HepG2 (cell line): ENCODE data around the gene BICRA. TPM values are rescaled to one million over a fixed set of nuclear protein-coding genes. Genes with fewer than 3 reads are reported as not detected.

Experiments
- ATAC-seq: fragments of 200-7000 bp; cut with Tn5 transposase; 3 replicates; pipeline ENCODE4 v1.9.1; 2020; ENCODE audit warnings: mild to moderate bottlenecking, moderate library complexity
- BruUV-seq: library from RNA; stranded (reverse); fragments of 400-500 nt; replicated peaks from 2 replicates; lab custom pipeline; 2021; lab: Mats Ljungman, UMichigan
- CTCF ChIA-PET: fragments of 300-600 bp; formaldehyde crosslinking; extraction: SDS; loops from one replicate; lab custom pipeline; 2021; ENCODE audit warnings: low total read pairs, inconsistent platforms, low intra/inter-chr PET ratio; lab: Yijun Ruan, JAX
- POLR2A ChIA-PET: fragments of 350-600 bp; sonication (Branson Sonifier 250); formaldehyde crosslinking; loops from one replicate; lab custom pipeline; 2020; ENCODE audit warnings: antibody characterized with exemption, inconsistent platforms; lab: Yijun Ruan, JAX
- DNase-seq: peaks from one replicate; pipeline ENCODE4 v3.0.0-alpha.2; 2015; ENCODE audit warnings: low spot score
- FAIRE-seq: peaks from 3 replicates; lab custom pipeline; 2011; peaks lifted over from hg19 to GRCh38; lab: Jason Lieb, UNC
- H2AFZ ChIP-seq: one replicate; pipeline ENCODE4 v1.6.1; 2011; ENCODE audit warnings: low read length, inconsistent platforms
- H3K27ac ChIP-seq: fragments of 300-600 bp; 3 replicates; pipeline ENCODE4 v1.8.0; 2011; ENCODE audit warnings: mixed run types, mild to moderate bottlenecking, mixed read lengths, low read length, inconsistent platforms; ENCODE audit not compliant: insufficient read depth; ENCODE audit errors: extremely low read length
- H3K27me3 ChIP-seq, 2 experiments: fragments of 200-600 bp in 1 of 2; 2 replicates in 1 of 2; 3 replicates in 1 of 2; pipeline versions ENCODE4 v1.6.0 to v1.8.0; 2011; ENCODE audit warnings: low read length in 2 of 2, mild to moderate bottlenecking in 2 of 2, moderate library complexity in 2 of 2, inconsistent platforms in 1 of 2; ENCODE audit not compliant: insufficient read depth in 2 of 2, control insufficient read depth in 1 of 2
- H3K36me3 ChIP-seq, 2 experiments: fragments of 200-600 bp in 1 of 2; replicated peaks in 1 of 2; 2 replicates in 1 of 2; 3 replicates in 1 of 2; pipeline versions ENCODE4 v1.5.1 to v1.8.0; 2011; ENCODE audit warnings: low read length in 2 of 2, inconsistent platforms in 1 of 2; ENCODE audit not compliant: insufficient read depth in 2 of 2, control insufficient read depth in 1 of 2
- H3K4me1 ChIP-seq: 2 replicates; pipeline ENCODE4 v1.5.1; 2012; ENCODE audit warnings: low read length, inconsistent platforms; ENCODE audit not compliant: insufficient read depth
- H3K4me2 ChIP-seq: 2 replicates; pipeline ENCODE4 v1.6.0; 2011; ENCODE audit warnings: low read depth, low read length, inconsistent platforms
- H3K4me3 ChIP-seq, 3 experiments: fragments of 200-600 bp in 1 of 3; sonication (generic), shearing (Covaris generic) in 1 of 3; replicated peaks in 1 of 3; 2 replicates each; pipeline ENCODE4 v1.5.1; 2011 to 2016; ENCODE audit warnings: low read length in 3 of 3, inconsistent platforms in 2 of 3, low read depth in 2 of 3, mild to moderate bottlenecking in 2 of 3, control low read depth in 1 of 3, mixed read lengths in 1 of 3; ENCODE audit not compliant: insufficient read depth in 1 of 3
- H3K79me2 ChIP-seq: one replicate; pipeline ENCODE4 v1.6.1; 2011; ENCODE audit warnings: low read length, inconsistent platforms; ENCODE audit not compliant: insufficient read depth
- H3K9ac ChIP-seq: 2 replicates; pipeline ENCODE4 v1.6.0; 2011; ENCODE audit warnings: mild to moderate bottlenecking, low read depth, low read length, inconsistent platforms; ENCODE audit not compliant: insufficient read depth
- H3K9me3 ChIP-seq: 2 replicates; pipeline ENCODE4 v1.5.1; 2012; ENCODE audit warnings: mild to moderate bottlenecking, low read length
- H4K20me1 ChIP-seq: 2 replicates; pipeline ENCODE4 v1.6.0; 2011; ENCODE audit warnings: inconsistent platforms, mild to moderate bottlenecking, low read length, moderate library complexity; ENCODE audit not compliant: insufficient read depth
- ARID5B ChIP-seq: IDR thresholded peaks from 2 replicates; pipeline ENCODE4 v1.4.0; 2020; ENCODE audit warnings: mild to moderate bottlenecking, missing genetic modification reagents
- BHLHE40 ChIP-seq: IDR thresholded peaks from 2 replicates; pipeline ENCODE4 v1.6.1; 2011; ENCODE audit warnings: low read length, improper control_type of control experiment
- GPBP1L1 ChIP-seq: sonication (generic); formaldehyde crosslinking; IDR thresholded peaks from 2 replicates; pipeline ENCODE4 v1.5.0; 2020; ENCODE audit warnings: mild to moderate bottlenecking, missing genetic modification reagents
- LRRFIP1 ChIP-seq: sonication (generic); formaldehyde crosslinking; conservative IDR thresholded peaks from 2 replicates; pipeline ENCODE4 v1.4.0; 2020; ENCODE audit warnings: missing genetic modification reagents
- NCOR1 ChIP-seq: fragments of 200-600 bp; sonication (generic); IDR thresholded peaks from 2 replicates; pipeline ENCODE4 v1.7.0; 2017; ENCODE audit warnings: antibody characterized with exemption, low read length, borderline replicate concordance
- PATZ1 ChIP-seq: sonication (generic); formaldehyde crosslinking; IDR thresholded peaks from 2 replicates; pipeline ENCODE4 v1.4.0; 2020; ENCODE audit warnings: missing genetic modification reagents
- PLSCR1 ChIP-seq: sonication (generic); formaldehyde crosslinking; IDR thresholded peaks from 2 replicates; pipeline ENCODE4 v1.5.0; 2020; ENCODE audit warnings: missing genetic modification reagents, mild to moderate bottlenecking, borderline replicate concordance
- SRY ChIP-seq: sonication (generic); formaldehyde crosslinking; IDR thresholded peaks from 2 replicates; pipeline ENCODE4 v1.8.0; 2022; ENCODE audit warnings: mild to moderate bottlenecking, missing genetic modification reagents
- TBX3 ChIP-seq: fragments of 450-650 bp; IDR thresholded peaks from 2 replicates; pipeline ENCODE4 v1.6.1; 2017; ENCODE audit warnings: antibody characterized with exemption, mild to moderate bottlenecking, inconsistent platforms, borderline replicate concordance
- TOPORS ChIP-seq: sonication (generic); formaldehyde crosslinking; IDR thresholded peaks from 2 replicates; pipeline ENCODE4 v1.8.0; 2023; ENCODE audit warnings: mild to moderate bottlenecking, missing genetic modification reagents
- ZFP82 ChIP-seq: sonication (generic); formaldehyde crosslinking; IDR thresholded peaks from 2 replicates; pipeline ENCODE4 v1.5.1; 2020; ENCODE audit warnings: mild to moderate bottlenecking, missing genetic modification reagents, borderline replicate concordance
- ZNF30 ChIP-seq: sonication (generic); formaldehyde crosslinking; IDR thresholded peaks from 2 replicates; pipeline ENCODE4 v1.5.0; 2020; ENCODE audit warnings: mild to moderate bottlenecking, missing genetic modification reagents
- ZNF382 ChIP-seq: sonication (generic); formaldehyde crosslinking; IDR thresholded peaks from 2 replicates; pipeline ENCODE4 v1.5.0; 2020; ENCODE audit warnings: missing genetic modification reagents, mild to moderate bottlenecking, borderline replicate concordance
- ZNF598 ChIP-seq: sonication (generic); formaldehyde crosslinking; IDR thresholded peaks from 2 replicates; pipeline ENCODE4 v1.5.1; 2020; ENCODE audit warnings: mild to moderate bottlenecking, missing genetic modification reagents, borderline replicate concordance
- WGBS: methylation state at CpG from one replicate; pipeline ENCODE4 v1.1.6; 2017; ENCODE audit warnings: low lambda C conversion rate; 5-methylcytosine and 5-hydroxymethylcytosine counted together
- in situ Hi-C: cut with HindIII; loops from 2 replicates; pipeline ENCODE4 v1.10.0; 2017; ENCODE audit warnings: low pct_unique_long_range_greater_than_20kb; ENCODE audit not compliant: extremely low pct_ligation_motif_present
- intact Hi-C: fragments of 100-400 bp; cut with micrococcal nuclease; formaldehyde crosslinking; loops from one replicate; pipeline ENCODE4 v1.10.0; 2022; ENCODE audit not compliant: unreplicated experiment
- polyA plus RNA-seq, 8 experiments: library from polyadenylated mRNA; depleted of rRNA in 3 of 8; stranded (reverse) in 7 of 8; unstranded in 1 of 8; fragments of >200 nt; fragmentation: Illumina TruSeq in 4 of 8; extraction: Trizol in 4 of 8; gene quantifications; 2 replicates each; pipeline versions ENCODE4 v1.2.1 to v1.2.3, GENCODE V29; 2011 to 2016; ENCODE audit warnings: low read depth in 4 of 8, missing spikeins in 1 of 8, mixed read lengths in 1 of 8; ENCODE audit not compliant: insufficient read depth in 1 of 8
- total RNA-seq, 5 experiments: library from RNA; depleted of rRNA; stranded (reverse); fragments of >200 nt; fragmentation: Illumina TruSeq; extraction: Trizol; gene quantifications; 2 replicates each; pipeline ENCODE4 v1.2.3, GENCODE V29; 2016; ENCODE audit warnings: low read depth in 1 of 5

Gene BICRA
- total and polyA plus RNA-seq, 2 of the 13 experiments (the other 11 are each of a cell fraction or from before 2014, with no cell fraction given), result 0.55 to 0.71 TPM

GRCh38 chr19:47703301-47703700, 94.4 kb downstream of the BICRA start:
- H3K27me3 ChIP-seq, result no peaks in the 10 kb centered on the region
- no peaks in the 10 kb centered on the region for H3K4me1 ChIP-seq
- H3K9ac ChIP-seq, result no peak overlapping the region
- ATAC-seq (no peak), FAIRE-seq (no peak), DNase-seq (no peak)
- 97% methylated on average over 5 of the region's 5 CpGs for WGBS
- ChIA-PET POLR2A (no interaction called here), CTCF (no interaction called here)
- H3K27ac ChIP-seq, result no peak overlapping the region
- H2AFZ ChIP-seq, result no peak overlapping the region
- BruUV-seq, result no TSS peak
- intact Hi-C loops, result no loop called here
- in situ Hi-C loops, result loop anchor here (5.0 kb wide), 1 partner anchor 39 kb away; no protein-coding TSS in a partner anchor
- no peak overlapping the region for H3K4me2 ChIP-seq
- peaks cover 1 to 5% of the 10 kb centered on the region in 2 experiments; a peak in 2 of 5 replicates for H3K36me3 ChIP-seq
- H3K4me3 ChIP-seq, result no peak overlapping the region
- H3K9me3 ChIP-seq, result no peaks in the 10 kb centered on the region
- no peaks in the 10 kb centered on the region for H4K20me1 ChIP-seq
- no peaks in the 10 kb centered on the region for H3K79me2 ChIP-seq
- no peak for TF ChIP-seq LRRFIP1
- no peak for TF ChIP-seq ZNF382
- no peak for TF ChIP-seq SRY
- TF ChIP-seq ZFP82 (CRISPR knock-in tag), result no peak
- no peak for TF ChIP-seq PATZ1 (CRISPR knock-in tag)
- no peak for TF ChIP-seq GPBP1L1
- TF ChIP-seq NCOR1, result no peak
- TF ChIP-seq TBX3, result no peak
- TF ChIP-seq ARID5B (CRISPR knock-in tag), result no peak
- TF ChIP-seq ZNF598 (CRISPR knock-in tag), result no peak
- no peak for TF ChIP-seq PLSCR1 (CRISPR knock-in tag)
- TF ChIP-seq BHLHE40, result no peak
- TF ChIP-seq TOPORS, result no peak
- no peak for TF ChIP-seq ZNF30 (CRISPR knock-in tag)
